NCI-H2081 (cell line): ENCODE results near the gene MTA1.

Source experiments
- DNase-seq, 2 experiments: peaks; one replicate each; lab custom pipeline; 2025; lab: John Stamatoyannopoulos, UW

MTA1 gene

DNA sequence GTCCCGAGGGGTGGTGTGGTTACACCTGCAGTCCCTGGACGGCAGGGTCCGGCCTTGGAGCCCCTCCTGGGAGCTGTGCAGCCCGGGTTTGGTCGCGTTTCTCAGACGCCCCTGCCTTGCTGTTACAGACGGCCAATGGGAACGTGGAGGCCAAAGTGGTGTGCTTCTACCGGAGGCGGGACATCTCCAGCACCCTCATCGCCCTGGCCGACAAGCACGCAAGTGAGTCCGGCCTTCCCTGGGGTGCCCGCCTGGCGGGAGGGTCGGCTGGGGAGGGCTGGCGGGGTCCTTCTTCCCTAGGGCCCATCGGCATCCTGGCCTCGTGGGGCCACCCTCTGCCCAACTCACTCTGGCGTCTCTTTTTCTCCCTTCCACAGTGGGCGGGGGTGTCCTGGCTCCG lies 25.7 kb downstream of the MTA1 start:
- no peak for DNase-seq

DNA sequence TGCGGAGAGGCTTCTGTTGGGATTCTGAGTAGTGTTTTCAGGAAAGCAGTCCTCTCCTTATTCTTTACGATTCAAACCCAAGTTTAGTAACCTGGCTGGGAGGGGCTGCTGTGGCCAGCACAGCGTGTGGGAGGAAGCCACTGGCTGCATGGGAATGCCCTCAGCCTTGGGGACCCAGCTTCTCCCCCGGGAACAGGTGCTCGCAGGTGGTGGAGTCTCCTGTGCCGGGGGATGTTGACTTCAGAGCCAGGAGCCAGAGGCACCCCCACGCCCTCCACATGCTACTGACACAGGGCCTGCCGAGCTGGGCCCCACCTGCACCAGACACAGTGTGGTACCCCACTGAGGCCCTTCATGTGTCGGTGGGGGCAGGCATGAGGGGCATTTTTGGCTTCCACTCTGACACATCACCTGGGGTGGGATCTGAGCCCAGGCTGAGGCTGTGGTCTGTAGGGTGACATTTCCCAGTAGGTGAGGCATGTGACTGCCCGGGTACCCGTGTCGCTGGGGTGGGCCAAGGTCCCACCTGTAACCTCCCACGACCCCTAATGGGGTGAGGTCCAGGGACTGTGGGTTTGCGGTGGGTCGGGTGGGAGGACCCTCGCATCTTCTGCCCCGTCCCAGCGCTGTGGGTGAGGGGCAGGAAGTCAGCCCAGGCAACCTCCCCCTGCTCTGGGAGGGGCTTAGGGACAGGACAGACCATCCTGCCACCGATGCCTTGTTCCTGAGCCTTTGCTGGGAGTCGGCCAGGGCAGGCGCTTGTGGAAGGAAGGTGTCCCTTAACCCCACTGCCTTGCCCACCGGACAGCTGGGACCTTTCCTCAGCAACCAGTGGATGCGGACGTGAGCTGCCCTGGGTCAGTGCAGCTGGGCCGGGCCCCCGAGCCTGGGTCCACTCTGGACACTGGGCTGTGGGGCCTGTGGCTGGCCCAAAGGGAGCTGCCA lies 26.5 kb downstream of the MTA1 start:
- no peak for DNase-seq

DNA sequence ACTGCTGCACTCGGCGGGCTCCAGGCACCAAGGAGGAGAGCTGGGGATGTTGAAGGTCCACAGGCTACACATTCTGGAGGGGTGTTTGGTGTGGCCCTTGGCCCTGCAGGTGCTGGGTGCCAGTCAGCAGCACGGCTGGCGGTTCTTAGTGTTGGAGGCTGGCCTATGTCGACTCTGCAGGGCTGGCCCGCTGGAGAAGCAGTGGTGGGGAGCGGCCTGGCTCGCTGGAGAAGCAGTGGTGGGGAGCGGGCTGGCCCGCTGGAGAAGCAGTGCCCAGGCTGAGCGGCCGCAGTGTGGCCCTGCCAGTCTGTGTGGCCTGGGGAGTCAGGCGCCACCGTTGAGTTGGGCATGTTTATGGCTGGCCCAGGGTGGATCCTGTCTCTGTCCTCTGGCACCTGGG lies 27.3 kb downstream of the MTA1 start:
- DNase-seq, result no peak

DNA sequence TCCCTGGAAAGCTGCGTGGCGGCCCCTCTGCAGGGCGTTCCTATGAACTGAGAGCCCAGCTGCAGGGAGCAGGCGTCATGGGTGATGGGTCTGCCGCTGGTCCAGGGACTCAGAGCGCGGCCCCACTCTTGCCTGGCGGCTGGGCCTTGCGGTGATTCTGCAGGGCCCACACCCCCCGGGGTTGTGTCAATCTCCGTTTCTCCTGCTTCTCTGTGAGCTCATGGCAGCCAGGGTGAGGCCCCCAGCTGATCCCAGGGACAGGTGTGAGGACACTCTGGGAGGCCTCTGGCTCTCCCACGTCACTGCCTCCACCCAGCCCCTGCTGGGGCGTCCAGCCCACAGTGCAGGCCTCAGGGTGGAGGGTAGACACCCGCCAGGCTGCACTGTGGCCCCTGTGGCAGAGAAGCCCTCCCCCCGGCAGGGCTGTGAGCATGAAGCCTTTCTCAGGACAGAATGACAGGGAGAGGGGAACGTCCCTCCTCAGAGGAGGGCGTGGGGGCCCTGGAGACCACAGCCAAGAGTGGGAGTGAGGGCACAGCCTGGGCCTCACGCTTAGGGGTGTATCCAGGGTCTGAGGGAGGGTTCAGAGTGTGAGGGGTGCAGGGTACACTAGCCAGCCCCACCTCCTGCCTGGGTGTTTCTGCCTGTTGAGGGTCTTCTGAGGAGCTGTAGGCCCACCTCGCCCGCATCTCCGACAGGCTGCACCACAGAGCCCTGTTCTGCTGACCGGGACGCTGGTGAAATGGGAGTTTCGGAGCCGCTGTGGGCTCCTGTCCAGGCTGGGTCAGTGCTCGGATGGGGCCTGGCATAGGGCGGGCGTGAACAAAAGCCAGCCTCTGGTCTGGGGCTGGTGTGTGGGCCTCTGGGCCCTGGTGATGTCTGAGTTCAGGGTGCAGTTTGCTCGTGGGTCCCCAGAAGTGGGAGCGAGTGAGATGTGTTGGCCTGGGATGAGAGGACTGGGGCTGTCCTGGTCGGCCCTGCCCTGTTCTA lies 28.3 kb downstream of the MTA1 start:
- no peak for DNase-seq

DNA sequence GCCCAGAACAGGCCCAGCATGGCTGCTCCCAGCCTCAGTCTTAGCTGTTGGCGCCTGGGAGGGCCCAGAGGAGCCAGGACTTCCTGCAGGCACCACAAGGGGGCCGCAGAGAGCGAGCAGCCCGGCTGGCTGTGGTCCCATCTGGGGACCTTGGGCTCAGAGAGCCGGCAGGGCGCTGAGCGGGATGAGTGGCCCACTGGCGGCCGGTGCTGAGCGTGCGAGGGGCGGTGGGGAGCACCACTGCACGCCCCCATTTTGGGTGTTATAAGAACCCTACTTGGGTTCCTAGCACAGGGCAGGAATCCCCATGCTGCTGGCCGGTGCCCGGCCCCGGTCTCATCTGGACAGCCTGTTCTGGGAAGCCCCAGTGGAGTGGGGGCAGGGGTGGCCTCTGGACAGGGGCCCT lies 29.1 kb downstream of the MTA1 start:
- peak; percentile 9 to 19 for DNase-seq

DNA sequence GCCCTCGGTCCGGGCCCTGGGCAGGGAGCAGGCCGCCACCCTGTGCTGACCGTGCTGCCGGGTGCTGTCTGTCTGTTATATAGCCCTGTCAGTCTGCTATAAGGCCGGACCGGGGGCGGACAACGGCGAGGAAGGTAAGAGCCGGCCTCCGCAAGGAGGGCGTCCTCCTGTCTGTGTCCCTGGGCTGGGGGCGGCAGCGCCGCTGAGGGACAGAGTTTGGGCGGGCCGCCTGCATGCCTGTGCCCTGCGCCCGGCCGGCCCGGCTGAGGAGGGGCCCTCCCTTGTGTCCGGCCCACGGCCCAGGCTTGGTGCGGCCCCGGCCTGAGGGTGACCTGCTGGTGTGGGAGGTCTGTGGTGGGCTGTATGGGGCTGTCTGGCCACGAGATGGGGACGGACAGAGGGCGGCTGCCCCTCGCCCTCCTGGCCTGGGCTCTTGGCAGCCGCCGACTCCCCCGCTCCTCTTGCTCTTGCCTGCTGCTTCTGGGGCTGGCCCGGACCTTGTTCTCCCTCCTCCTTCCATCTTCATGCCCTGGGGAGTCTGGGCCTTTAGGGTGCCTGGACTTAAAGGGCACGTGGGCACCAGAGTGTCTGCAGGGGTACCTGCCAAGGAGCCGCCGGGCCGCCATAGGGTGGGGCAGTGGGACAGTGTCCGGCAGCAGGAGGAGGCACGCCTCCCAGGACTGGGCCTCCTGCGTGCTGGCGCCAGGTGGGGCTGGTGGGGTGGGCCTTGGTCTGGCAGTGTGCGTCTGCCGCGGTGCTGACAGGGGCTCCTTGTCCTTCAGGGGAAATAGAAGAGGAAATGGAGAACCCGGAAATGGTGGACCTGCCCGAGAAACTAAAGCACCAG lies 29.9 kb downstream of the MTA1 start:
- no peak for DNase-seq

DNA sequence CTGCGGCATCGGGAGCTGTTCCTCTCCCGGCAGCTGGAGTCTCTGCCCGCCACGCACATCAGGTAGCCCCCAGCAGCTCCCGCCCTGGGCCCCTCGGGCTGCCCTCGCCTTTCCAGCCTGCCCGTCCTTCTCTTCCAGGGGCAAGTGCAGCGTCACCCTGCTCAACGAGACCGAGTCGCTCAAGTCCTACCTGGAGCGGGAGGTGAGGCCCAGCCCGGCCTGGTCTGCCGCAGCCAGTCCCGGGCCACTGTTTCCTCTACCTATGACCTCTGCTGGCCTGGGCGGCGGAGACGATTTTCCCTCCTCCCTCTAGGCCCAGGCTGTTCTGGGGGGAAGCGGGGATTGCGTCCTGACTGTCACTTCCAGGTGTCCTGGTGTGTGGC lies 30.5 kb downstream of the MTA1 start:
- DNase-seq, result no peak

DNA sequence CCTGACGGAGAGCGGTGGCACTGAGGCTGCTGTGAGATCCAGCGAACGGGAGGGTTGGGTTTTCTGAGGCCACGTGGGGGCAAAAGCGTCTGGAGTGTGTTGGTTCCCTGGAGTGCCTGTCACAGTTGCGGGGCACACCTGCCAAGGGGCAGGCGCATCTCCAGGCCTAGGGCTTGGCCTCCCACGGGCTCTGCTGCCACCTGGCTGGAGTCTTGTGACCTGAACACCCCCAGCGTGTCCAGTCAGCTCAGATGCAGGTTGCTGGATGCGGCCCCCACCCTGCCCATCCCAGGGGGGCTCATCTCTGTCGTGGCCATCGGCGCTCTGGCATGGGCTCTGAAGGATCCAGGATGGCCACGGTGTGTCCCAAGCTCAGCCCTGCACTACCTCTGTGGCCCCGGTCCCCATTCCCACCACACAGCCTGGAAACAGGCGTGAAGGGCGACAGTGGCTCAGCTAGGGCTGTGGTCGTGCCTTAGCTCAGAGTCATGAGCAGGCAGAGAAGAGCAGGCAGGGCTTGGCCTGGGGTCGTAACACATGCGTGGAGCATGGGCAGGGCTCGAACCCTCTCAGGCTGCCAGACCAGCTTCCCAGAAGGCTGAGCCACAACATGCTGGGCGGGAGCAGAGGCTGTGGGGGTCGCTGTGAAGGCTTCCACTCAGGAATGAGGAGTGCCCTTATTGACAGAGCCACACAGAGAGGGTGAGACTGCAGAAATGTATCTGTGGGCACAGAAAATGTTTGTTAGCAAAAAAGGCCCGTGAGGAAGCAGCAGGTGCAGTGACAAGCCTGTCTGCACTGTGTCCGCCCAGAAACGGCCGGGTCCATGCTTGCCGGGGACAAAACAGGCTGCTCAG lies 31.5 kb downstream of the MTA1 start:
- no peak for DNase-seq

DNA sequence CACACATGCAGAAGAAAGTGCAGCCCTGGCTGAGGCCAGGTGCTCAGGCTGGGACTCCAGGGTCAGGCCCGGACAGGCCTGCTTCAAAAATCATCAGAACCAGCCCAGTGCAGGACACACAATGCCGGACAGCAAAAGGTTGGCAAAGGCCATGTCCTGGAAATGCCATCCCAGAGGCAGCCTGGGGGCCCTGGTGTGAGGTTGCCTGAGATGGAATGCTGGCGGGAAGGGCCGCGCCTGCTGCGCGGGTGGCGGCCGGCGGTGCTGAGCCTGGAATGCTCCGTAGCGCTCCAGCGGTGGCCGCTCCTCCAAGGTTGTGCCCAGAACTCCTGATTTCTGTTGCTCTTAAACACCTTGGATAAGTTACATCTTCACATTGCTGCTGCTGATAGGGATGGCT lies 33.3 kb downstream of the MTA1 start:
- DNase-seq, result no peak

DNA sequence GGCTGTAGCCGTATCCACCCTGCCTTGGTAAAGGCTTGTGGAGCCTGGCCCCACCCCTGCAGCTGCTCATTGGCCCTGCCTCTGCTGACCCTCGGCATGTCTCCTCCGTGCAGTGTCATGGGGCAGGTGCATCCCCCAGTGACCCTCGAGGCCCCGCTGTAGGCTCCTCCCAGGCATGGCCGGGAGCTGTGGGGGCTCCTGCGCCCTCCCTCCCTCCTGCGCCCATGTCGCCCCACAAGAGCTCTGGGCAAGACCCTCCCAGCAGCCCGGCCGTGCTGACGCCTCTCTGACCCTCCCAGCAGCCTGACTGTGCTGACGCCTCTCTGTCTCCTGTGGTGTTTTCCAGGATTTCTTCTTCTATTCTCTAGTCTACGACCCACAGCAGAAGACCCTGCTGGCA lies 34.2 kb downstream of the MTA1 start:
- DNase-seq, result no peak

DNA sequence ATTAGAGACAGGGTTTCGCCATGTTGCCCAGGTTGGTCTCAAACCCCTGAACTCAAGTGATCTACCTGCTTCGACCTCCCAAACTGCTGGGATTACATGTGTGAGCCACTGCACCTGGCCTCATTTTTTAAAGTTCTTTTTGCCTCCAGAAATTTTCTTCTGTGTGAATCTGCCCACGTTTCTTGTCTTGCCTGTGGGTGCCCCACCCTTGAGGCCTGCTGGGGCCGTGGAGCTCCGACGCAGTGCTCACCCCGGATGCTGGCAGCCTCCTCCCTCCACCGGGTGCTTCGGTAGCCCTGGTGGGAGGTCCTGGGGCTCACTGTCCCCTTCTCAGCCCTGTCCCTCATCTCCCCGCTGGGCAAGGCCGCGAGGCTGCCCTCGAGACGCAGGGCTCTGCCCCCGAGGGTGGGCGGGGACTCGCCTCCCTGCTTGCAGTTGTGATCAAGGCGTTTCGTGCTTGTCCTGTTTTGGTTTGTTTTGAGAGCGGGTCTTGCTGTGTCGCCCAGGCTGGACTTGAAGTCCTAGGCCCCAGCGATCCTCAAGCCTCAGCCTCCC lies 35.5 kb downstream of the MTA1 start:
- DNase-seq, result no peak

DNA sequence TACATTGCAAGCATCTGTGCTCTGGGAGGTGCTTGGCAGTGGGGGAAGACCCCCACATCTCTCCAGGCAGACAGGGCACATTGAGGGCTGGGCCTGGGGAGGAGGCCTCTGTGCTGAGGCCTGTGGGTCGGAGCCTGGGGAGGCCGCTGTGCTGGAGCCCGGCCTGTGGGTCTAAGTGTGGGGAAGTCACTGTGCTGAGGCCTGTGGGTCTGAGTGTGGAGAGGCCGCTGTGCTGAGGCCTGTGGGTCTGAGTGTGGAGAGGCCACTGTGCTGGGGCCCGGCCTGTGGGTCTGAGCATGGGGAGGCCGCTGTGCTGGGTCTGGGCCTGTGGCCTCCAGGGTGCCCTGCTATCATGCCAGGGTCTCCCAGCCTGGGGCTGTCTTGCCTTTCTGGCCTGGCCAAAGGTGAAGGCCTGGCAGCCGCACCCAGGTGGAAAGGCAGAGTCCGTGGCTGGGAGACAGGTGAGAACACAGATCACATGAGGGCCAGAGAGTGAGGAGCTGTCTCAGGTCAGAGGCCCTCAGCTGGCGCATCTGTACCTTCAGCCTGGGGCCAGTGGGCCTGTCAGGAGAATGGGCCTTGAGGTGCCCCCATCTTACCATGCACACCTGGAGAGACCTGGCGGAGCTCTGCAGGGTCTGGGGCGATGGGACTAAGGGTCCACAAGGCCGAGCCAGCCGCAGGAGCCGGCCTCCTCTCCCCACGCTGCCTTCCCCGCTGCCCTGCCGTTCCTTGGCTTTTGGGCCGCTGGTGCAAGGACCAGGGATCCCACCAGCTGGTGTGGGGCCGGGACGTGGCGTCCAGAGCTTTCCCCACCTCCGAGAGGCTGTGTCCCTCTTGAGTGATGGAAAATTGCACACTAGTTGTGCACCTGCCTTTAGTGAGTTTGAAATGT lies 36.4 kb downstream of the MTA1 start:
- DNase-seq, result no peak

DNA sequence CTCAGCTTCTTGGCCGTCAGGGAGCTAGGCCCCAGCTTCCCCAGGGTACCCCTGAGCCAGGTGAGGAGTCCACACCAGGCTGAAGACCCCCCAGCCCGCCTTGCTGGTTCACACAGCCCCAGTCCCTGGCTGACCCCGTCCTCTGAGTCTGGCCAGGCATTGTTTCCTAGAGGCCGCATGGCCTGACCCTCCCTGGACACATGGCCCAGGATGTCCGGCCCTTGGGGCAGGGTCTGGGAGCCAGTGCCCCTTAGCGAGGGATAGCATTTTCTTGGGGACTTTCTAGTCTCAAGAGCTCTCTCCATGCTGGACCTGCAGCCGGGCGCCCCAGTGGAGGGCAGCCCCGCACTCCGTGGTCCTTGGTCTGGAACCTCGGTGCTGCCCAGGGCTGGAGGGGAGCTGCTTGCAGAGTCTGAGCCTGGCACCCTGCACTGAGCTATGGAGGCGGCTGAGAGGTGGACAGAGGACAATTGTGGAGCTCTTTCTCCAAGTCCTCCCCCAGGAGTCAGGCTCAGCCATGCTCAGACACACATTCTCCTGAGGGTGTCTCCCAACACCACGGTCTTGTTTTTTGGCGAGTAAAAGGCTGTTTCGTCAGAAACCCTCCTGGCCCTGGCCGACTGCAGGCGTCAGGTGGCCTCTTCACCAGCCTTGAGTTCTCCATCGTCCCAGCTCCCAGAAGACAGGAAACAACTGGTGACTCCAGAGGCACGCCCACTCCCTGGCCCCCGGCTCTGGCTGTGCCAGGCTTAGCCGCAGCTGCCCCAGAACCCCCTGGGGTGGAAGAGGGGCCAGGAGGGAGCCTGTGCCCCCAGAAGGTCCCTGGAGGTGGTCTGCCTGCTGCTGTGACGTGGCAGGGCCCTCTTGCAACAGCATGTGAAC lies 37.4 kb downstream of the MTA1 start:
- DNase-seq, result no peak

DNA sequence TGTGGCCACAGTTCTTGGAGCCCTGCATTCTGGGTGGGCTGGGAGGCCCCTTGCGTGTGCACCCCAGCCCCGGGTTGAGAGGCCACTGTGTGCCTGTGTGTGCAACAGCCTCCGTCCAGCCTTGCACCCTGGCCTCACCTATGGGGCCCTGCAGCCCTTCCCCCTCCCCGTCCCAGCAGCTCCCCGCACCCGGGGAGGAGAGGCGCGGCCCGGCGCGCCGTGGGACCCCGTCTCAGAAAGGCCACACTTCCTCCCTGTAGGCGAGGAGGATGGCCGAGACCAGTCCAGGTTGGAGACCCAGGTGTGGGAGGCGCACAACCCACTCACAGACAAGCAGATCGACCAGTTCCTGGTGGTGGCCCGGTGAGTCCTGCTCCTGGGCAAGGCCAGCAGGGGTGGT lies 38.4 kb downstream of the MTA1 start:
- DNase-seq, result no peak

DNA sequence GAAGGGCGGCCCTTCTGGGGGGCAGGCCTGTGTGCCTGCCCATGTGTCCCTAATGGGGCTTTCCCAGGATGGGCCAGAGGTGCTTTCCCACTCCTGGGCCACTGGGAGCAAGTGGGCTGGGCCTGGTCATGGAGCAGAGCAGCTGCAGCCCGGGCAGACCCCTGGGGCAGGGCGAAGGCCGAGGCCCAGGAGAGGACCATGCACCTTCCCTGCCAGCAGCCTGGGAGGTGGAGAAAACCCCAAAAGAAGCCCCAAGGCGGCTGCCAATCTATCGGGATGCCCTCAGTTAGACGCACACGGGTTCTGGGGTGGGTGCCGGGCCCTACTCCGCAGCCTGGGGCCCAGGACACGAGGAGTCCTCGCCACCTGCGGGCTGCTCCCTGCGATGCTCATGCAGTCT lies 38.9 kb downstream of the MTA1 start:
- no peak for DNase-seq

DNA sequence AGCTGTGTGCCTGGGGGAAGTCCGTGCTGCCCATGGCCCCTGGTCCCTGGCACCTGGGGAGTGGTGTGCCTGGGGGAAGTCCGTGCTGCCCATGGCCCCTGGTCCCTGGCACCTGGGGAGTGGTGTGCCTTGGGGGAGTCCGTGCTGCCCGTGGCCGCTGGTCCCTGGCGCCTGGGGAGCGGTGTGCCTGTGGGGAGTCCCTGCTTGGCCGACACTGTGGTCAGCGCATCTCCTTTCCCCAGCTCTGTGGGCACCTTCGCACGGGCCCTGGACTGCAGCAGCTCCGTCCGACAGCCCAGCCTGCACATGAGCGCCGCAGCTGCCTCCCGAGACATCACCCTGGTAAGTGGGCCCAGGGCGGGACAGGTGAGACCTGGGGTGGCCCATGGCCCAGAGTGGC lies 40.5 kb downstream of the MTA1 start:
- DNase-seq, result no peak

DNA sequence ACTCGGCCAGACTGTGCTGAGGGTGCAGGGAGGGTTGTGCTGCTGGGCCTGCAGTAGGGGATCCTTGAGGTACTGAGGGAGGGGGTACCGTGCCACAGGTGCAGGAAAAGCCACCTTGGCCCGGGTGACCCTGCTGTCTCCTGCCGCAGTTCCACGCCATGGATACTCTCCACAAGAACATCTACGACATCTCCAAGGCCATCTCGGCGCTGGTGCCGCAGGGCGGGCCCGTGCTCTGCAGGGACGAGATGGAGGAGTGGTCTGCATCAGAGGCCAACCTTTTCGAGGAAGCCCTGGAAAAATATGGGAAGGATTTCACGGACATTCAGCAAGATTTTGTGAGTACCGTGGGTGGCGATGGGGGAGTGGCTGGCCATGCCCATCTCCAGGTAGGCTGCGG lies 41.0 kb downstream of the MTA1 start:
- DNase-seq, result no peak

DNA sequence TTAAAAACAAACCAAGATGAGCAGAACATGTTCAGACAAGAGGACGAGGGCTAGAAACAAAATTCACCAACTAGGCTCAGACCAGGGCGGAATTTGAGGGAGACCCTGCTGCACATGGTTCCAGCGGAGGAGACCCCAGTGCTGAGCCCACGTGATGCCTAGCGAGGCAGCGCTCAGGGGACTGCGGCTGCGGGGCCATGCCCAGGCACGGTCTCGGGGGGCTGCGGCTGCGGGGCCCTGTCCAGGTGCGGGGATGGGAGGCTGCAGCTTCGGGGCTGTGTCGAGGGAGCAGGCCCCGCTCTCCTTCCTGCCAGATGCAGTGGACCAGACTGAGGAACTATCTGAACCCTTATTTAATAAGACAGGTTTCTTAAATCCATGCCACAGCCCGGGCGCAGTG lies 42.3 kb downstream of the MTA1 start:
- DNase-seq, result no peak

DNA sequence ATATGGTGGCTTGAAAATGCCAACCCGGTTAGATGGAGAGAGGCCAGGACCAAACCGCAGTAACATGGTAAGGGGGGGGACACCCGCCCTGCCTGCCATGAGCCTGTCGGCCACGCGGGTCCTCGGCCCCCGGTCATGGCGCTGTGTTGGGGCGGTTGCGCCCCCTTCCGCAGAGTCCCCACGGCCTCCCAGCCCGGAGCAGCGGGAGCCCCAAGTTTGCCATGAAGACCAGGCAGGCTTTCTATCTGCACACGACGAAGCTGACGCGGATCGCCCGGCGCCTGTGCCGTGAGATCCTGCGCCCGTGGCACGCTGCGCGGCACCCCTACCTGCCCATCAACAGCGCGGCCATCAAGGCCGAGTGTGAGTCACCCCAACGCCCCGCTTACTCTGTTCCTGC lies 44.9 kb downstream of the MTA1 start:
- no peak for DNase-seq
